SU-DHL-6 (cell line): ENCODE results near the gene SH2B2.

Experiments used
- CTCF ChIP-seq: fragments of 200-600 bp; sonication (generic); IDR thresholded peaks from one replicate; pipeline ENCODE4 v1.5.1; 2017; ENCODE audit warnings: antibody characterized with exemption, mild to moderate bottlenecking, low read length, moderate library complexity; ENCODE audit not compliant: insufficient read depth, poor library complexity, severe bottlenecking
- EZH2phosphoT487 ChIP-seq: fragments of 200-600 bp; sonication (generic), shearing (Covaris generic); conservative IDR thresholded peaks from 2 replicates; pipeline ENCODE4 v1.6.1; 2018; ENCODE audit warnings: mild to moderate bottlenecking, antibody characterized with exemption, low read length, moderate library complexity, mixed read lengths

- TF ChIP-seq CTCF (no peak), EZH2phosphoT487 (no peak)
Observed at GRCh38 chr7:102258749-102259107, 27.9 kb upstream of the SH2B2 start.
